Lower leg skin (tissue), 4 donors: ENCODE data around the gene SLPI. TPM values are rescaled to one million over a fixed set of nuclear protein-coding genes. Genes with fewer than 3 reads are reported as not detected.

ENCODE experiments used
- DNase-seq, 2 donors: peaks; one replicate each; pipeline ENCODE4 v3.0.0-alpha.2; 2019; ENCODE audit warnings: low spot score in 2 of 2
- H3K4me3 ChIP-seq: fragments of 200-600 bp; sonication (generic); 2 replicates; pipeline ENCODE4 v1.5.1; 2017; ENCODE audit warnings: mild to moderate bottlenecking, low read depth; ENCODE audit not compliant: poor library complexity, severe bottlenecking
- POLR2A ChIP-seq, 2 donors: fragments of 450-650 bp; IDR thresholded peaks; one replicate each; pipeline ENCODE4 v1.6.1; 2016 to 2017; ENCODE audit warnings: antibody characterized with exemption in 2 of 2, mild to moderate bottlenecking in 1 of 2, moderate library complexity in 1 of 2
- WGBS, 2 donors: methylation state at CpG; one replicate each; pipeline ENCODE4 v1.1.5; 2018; 5-methylcytosine and 5-hydroxymethylcytosine counted together
- intact Hi-C: fragments of 100-400 bp; cut with DNase I; formaldehyde crosslinking; loops from one replicate; pipeline ENCODE4 v1.15.0; 2023; ENCODE audit warnings: low total_unique reads
- total RNA-seq, 4 donors: library from RNA; depleted of rRNA; stranded (reverse); fragments of >200 nt; gene quantifications; one replicate each; pipeline ENCODE4 v1.1.0, GENCODE V29; 2016
- TF ChIP-seq, protein P1 (sequence below), 3 donors: fragments of 450-650 bp; IDR thresholded peaks; one replicate each; pipeline ENCODE4 v1.5.1; 2016; ENCODE audit warnings: antibody characterized with exemption in 3 of 3, mild to moderate bottlenecking in 3 of 3, moderate library complexity in 2 of 3

Gene SLPI
- total RNA-seq, 4 donors from 2014 or later: 206 to 584 (median 292) TPM

DNA sequence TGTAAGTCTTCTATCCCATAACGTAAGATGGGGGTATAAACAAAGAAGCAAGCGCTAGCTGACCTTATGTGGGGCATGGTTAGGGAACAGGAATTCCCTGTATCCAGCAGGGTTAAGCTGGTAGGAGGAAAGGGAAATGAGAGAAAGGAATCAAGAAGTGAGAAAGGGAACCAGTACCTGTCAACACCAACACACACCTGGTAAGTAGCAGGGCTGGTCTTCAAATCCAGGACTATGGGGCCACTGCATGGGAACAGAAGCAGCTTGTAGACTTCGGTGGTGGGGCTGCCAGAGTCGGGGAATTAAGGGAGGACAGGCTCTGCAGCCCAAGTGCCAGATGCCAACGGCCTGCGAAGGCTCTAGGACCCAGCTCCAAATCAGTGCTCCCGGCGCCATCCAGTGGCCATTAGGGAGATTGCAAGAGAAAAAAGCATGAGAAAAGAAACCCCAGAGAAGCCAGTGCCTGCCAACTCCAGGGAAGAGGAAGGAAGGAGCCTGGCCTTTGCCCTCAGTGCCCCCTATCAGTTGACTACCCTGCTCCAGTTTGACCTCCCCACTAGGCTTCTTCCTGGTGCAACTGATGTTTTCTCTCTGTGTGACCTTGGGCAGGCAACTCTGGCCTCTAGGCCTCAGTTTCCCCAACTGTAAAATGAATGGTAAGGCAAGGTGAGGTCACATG lies 36.5 kb upstream of the SLPI start:
- 19% methylated on average over 8 of the region's 8 CpGs for WGBS, 2 donors
- H3K4me3 ChIP-seq: no peak overlapping the region
- intact Hi-C loops: loop anchor here (10.0 kb wide), 1 partner anchor 276 kb away; no protein-coding TSS in a partner anchor
- TF ChIP-seq, protein P1, sequence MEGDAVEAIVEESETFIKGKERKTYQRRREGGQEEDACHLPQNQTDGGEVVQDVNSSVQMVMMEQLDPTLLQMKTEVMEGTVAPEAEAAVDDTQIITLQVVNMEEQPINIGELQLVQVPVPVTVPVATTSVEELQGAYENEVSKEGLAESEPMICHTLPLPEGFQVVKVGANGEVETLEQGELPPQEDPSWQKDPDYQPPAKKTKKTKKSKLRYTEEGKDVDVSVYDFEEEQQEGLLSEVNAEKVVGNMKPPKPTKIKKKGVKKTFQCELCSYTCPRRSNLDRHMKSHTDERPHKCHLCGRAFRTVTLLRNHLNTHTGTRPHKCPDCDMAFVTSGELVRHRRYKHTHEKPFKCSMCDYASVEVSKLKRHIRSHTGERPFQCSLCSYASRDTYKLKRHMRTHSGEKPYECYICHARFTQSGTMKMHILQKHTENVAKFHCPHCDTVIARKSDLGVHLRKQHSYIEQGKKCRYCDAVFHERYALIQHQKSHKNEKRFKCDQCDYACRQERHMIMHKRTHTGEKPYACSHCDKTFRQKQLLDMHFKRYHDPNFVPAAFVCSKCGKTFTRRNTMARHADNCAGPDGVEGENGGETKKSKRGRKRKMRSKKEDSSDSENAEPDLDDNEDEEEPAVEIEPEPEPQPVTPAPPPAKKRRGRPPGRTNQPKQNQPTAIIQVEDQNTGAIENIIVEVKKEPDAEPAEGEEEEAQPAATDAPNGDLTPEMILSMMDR (IDR thresholded peaks at IDR 0.05): peak in 1 of 3 donors; percentile 87
- no peak for TF ChIP-seq POLR2A (IDR thresholded peaks at IDR 0.05)
- peak; percentile 84 to 96 for DNase-seq

DNA sequence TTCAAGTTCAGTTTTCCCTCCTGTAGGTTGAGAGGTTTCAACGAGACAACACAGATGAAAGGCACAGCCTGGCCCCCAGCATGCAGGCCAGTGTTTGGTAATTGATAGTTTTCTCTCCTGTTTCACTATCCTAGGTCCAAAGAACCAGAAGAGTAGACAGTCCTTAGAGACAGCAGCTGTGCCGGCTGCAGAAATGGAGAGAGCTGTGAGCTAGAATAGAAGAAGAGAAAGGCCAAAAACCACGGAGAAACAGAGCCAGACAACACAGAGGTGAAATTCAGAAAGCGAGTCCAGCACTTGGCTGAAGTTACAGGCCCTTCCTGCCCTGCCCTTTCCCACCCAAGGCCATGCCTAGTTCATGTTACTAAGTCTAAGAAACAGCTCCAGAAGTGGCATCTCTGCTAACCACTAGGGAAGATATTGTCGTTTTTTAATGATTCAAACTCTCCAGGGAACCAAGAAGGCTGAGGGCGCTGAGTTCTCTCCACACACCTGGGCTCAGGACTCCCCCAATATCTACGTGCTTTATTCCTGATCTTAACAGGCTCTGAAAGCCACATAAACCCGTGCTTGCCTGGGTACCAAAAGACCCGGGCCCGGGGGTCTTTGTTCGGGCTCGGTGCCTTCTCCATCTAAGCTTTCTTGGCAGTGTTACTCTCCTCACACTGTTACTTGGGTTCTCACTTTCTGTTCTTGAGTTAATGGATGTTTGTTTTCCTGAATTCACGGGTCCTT lies 35.7 kb upstream of the SLPI start:
- intact Hi-C loops: loop anchor here (10.0 kb wide), 1 partner anchor 275 kb away; no protein-coding TSS in a partner anchor
- 71 to 73% methylated on average over 13 of the region's 13 CpGs for WGBS, 2 donors
- TF ChIP-seq, protein P1 (IDR thresholded peaks at IDR 0.05): no peak
- no peak for TF ChIP-seq POLR2A (IDR thresholded peaks at IDR 0.05)
- DNase-seq: peak in 1 of 2 donors; percentile 63
- H3K4me3 ChIP-seq: no peak overlapping the region

DNA sequence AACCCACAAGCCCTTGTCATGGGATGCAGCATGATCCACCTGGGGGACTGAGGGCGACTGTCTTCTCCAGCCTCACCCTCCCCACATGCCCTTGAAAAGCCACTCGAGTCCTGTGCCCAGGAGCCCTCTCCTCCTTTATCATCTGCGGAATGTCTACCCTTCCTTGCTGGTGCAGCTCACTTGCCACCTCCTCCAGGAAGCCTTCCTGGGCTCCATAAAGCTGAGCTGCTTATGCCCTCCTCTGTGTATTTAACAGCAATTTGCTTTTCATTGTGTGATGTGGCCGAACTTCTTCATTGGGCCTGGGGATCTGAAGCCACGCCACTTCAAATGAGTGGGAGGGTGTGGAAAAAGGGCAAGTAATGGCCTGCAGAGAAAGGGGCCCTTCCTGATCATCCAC lies 34.5 kb upstream of the SLPI start:
- 93 to 95% methylated on average over 5 of the region's 5 CpGs for WGBS, 2 donors

DNA sequence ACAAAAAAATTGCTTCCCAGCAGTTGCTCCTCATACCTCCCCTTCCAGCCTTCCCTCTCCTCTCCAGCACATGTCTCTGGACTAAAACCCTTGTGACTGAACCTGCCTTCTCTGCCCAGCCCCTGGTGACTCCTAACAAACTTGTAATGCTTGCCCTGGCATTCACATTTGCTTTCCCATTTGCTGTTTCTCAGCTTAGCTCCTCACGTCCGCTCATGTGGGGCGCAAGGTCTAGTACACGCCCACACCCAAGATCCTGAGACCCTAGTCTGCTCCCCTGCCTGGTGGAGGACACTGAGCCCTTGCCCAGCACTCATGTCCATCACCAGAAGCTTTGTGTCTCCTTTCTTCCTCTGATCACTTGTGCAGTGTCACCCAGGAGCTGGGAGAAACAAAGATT lies 34.0 kb upstream of the SLPI start:
- 80 to 85% methylated on average over 4 of the region's 4 CpGs for WGBS, 2 donors
- TF ChIP-seq, protein P1 (IDR thresholded peaks at IDR 0.05): no peak
- no peak for TF ChIP-seq POLR2A (IDR thresholded peaks at IDR 0.05)
- DNase-seq: no peak
- intact Hi-C loops: no loop called here
- no peak overlapping the region for H3K4me3 ChIP-seq

More for the DNA sequence above, 34.5 kb upstream of the SLPI start:
- TF ChIP-seq, protein P1 (IDR thresholded peaks at IDR 0.05): no peak
- TF ChIP-seq POLR2A (IDR thresholded peaks at IDR 0.05): no peak
- DNase-seq: no peak
- intact Hi-C loops: no loop called here
- no peak overlapping the region for H3K4me3 ChIP-seq

DNA sequence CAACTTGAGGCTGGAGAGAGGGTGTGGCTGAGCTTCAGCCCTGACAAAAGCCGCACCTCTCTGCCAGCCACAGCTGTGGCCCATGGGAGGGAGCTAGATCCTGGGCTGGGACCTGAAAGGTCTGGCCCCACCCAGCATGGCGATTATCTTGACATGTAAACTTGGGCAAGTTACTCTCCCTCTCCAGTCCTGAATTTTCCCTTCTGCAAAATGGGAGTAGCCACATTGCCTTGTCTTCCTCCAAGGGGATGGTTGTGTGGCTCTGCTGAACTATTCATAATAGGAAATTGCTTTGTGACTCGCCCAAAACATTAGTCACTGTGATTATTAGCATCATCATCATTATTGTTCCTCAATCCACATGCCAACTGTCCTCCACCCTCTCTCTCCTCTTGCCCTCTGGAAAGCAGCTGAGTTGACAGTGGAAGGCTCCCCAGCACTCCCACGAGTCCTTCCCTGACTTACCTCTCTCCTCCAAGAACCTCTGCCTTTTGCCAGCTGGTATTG lies 29.2 kb upstream of the SLPI start:
- intact Hi-C loops: no loop called here
- 20 to 25% methylated on average over 4 of the region's 4 CpGs for WGBS, 2 donors
- H3K4me3 ChIP-seq: no peak overlapping the region
- TF ChIP-seq, protein P1 (IDR thresholded peaks at IDR 0.05): no peak
- no peak for TF ChIP-seq POLR2A (IDR thresholded peaks at IDR 0.05)
- no peak for DNase-seq
